HG03039 (cell line): ENCODE measurements around the gene MDGA2.
"Not testable (repeated sequence)": the region's sequence is repeated elsewhere in the genome, so short reads cannot be mapped to it uniquely, and the experiment has no call there.

Experiments used
- ATAC-seq: cut with Tn5 transposase; IDR thresholded peaks from one replicate; pipeline ENCODE4 v1.9.1; 2021; ENCODE audit warnings: mild to moderate bottlenecking, moderate library complexity; ENCODE audit not compliant: unreplicated experiment

Gene MDGA2

DNA sequence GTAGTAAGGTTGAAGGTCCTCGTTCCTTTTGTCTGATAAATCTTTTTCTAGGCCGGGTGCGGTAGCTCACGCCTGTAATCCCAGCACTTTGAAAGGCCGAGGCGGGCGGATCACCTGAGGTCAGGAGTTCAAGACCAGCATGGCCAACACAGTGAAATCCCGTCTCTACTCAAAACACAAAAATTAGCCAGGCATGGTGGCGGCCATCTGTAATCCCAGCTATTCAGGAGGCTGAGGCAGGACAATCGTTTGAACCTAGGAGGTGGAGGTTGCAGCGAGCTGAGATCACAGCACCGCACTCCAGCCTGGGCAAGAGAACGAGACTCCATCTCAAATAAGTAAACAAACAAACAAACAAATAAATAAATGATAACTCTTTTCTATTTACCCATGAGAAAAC, 51.3 kb downstream of the MDGA2 start:
- ATAC-seq, result not testable (repeated sequence)

DNA sequence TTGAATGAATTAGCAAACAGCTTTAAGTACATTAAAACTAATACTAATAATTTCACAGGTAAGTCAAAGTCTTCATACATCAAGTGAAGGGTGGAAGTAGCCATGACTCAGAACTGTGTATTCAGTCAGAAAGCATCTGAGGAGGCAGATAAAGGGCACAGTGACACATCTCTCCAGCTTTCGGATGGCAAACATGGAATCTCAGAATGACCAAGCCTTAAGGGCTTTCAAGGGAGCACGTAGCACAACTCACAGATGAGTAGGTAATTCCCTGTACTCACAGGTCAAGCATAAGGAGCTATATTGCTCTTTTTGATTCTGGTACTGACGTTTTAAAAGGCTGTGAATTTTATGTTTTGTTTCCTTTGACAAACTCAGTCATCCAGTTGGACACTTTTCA, 56.0 kb downstream of the MDGA2 start:
- no peak for ATAC-seq

DNA sequence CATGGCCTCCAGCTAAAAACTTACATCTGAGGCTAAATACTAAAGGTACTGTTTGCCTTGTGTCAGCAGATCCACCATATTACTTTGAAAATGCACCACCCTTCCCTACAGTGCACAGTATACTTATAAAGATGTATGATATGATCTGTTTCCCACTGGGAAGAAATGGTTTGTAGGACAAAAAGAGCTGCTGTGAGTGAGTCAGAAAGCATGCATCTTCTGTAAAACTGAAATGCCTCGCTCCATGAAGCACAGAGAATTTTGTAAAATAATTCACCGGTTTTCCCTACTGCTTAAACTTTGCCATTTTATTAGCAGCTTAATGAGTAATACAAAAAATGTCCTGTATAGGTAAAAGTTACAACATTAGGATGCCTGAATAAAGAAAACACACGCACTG, 68.8 kb downstream of the MDGA2 start:
- ATAC-seq, result no peak

DNA sequence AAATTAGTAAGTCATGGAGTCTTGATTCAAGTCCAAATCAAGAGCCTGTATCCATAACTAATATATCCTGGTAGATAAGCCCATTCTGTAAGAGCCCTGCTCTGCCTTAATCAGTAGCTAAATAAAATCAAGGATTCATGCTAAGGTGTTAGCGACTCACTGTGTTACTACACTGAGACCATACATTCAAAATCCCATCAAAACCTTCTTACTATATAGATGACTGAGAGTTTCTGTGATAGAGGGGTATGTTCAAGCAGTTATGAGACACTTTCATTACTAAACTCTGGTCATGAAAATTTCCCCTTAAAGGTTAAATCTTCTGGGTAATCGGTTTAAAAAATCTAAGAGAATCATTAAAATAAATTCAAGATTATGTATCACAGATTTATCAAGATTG, 78.5 kb downstream of the MDGA2 start:
- peak; percentile 24 for ATAC-seq

DNA sequence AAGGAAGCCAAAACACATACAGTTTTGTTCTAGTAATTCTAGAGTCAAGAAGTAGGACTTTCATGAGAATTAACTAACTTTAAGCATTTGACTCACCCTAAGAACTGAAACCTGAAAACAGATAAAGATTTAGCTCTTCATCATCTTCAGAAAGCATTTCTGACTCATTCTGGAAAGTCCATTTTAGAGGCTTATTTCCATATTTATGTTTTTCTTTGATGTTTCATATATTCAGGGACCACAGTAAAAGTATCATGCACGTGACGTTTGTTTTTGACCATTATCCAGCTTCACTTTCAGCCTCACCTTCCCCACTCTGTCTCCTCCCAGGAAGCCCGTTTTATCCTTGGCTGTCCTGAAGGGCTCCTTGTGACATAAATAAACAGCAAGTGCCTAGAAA, 79.2 kb downstream of the MDGA2 start:
- ATAC-seq, result peak; percentile 81

DNA sequence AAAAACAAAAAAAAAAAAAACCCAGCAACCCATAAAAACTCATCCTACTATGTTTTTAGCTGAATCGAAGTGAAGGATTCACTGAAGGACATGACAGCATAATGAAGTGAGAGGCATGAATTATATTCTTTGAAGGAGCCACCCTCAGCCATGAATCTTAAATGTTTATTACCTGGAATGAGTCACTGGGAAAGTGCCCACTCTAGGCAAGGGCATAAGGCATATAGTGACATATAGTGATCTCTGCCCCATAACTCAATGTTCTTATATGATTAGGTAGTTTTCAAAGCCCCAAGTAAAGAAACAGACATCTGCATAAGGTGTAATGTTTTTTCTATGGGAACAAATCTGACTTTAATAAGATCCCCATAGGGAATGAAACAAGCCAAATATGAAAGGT, 79.9 kb downstream of the MDGA2 start:
- no peak for ATAC-seq

DNA sequence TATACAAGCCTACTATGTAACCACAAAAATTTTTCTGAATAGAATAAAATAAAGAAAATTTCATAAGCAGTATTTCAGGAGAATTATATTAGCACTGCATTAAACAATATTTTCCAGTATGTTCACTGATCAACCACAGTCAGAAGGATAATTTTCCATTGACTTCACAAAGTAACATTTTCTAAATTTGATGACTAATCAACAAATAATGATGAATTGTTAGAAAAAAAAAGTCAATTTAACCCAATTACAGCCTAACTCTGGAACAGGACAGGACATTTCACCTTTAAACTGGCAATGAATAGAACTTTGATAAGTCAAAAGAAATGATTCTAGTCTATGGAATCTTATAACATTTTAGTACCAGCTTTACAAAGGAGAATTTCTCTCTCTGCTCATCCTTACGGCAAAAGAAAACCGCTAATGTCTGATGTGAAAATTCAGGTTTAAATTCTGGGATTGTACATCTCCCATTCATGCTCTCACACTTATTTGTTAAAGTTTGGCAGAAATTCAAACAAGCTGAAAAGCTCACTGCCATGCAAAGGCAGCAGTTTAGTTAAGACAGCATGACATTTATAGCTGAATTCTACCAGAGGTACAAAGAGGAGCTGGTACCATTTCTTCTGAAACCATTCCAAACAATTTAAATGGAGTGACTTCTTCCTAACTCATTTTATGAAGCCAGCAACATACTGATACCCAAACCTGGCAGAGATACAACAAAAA, 84.5 kb downstream of the MDGA2 start:
- ATAC-seq, result no peak

DNA sequence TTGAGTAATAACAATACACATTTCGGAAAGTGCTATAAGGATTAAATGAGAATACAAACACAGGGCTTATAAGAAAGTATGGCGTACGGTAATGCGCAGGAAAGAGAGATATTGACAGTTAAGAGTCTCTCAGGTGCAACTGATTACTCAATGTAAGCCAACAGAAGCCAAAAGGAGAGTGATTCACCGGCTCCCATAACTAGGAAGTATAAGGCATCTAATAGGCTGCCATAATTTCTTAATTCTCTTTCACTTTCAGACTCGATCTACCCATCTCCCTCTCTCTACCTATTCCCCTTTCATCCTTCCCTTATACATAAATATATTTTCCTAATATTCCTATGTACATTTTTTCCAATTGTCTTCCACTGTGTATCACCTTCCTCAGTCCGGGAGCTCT, 90.0 kb downstream of the MDGA2 start:
- ATAC-seq, result no peak

DNA sequence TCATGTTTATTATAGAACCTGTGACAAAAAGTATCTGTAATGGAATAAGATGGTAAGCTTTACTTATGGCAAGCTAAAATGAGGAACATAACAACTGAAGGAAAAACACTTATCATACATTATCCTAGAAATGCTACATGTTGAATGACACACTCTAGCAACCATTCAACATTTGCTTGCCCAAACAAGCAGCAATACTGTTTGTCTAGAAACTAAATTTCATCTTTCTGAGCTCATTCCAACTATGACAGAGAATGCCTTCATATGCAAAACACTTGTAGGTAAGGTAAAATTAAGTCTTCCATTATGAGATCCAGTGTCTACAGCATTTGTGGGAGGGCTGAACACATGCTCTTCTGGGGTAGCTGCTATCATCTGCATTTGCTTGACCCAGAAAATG, 108.1 kb downstream of the MDGA2 start:
- no peak for ATAC-seq

DNA sequence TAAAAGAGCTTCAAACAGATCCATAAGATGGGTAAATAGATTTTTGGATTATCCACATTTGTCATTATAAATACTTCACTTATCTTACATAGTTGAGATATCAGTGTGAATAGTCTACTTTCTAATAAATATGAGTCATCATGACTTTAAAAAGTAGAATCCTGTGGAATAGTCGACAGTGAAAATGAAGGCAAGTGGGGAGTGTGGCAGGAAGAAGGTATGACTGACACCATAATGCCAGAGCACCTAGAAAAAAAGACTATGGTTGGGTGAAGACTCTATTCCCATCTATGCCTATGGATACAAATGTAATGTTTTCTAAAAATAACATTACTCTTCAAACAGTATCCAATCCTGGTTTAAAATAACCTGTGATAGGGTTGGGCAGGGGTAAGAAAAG, 117.5 kb downstream of the MDGA2 start:
- ATAC-seq, result no peak

DNA sequence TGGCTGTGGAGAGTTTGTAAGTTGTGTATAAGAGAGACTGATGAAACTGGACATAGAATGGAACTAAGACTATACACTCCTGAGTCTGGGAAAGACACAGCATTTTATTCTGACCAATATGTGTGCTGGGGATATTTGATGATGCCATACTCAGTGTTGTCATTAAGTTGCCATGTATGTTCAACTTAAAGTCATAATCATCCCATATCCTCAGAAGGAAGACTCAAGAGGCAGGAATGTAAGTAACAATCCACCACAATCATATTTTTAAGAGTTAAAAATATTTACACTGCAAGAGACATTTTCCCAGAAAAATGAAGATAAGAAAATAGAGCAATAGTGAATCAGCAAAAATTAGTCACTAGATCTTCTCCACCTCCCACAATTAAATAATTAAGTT, 120.1 kb downstream of the MDGA2 start:
- ATAC-seq, result no peak

DNA sequence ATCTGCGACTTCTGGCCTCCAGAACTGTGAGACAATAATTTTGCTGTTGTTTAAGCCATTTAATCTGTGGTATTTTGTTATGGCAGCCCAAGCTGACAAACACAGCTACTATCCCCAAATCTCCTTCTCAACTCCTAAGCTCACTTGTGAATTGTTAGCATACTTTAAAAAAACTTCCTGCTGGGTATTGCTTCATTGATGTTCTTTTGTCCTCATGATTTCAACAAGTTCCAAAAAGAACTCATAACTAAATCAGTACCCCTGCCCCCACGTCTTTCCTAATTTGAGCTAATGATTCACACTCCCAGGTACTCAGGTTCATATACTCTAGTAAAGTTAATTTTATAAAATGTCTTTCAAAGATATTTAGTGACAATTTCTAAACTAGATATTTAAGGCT, 125.5 kb downstream of the MDGA2 start:
- ATAC-seq, result no peak

DNA sequence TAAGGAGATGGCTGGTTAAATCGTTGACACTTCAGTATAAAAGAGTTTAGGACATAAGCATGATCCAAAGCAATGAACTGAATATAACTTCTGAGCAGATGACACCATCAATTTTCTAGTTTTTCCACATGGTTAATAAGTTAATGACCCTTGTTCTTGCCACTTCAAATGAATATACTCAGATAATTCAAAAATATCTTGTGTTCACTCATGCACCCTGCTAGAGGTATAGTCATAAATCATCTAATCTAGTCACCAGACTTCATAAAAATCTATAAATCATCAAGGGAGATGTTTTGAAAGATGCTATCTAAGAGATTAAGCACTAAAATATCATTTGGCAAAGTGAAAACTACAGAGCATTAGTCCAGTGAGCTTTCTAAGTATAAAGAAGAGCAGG, 131.9 kb downstream of the MDGA2 start:
- ATAC-seq, result no peak

DNA sequence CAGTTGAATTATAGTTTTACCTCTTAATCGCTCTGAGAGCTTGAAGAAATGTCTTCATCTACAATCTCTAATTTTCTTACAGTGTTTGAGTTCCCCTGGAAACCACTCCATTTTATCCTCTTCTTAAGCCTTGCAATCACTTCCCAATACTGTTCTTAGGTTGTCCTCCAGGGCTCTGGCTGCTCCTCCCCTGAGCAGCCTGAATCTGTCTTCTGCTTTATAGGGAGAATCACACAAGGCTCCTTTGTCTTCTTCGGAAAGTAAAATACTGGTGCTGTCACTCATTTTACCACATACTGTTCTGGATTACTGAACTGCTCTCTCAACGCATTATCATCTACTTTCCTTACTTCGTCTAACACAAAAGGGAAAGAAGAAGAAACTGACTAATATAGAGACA, 133.7 kb downstream of the MDGA2 start:
- no peak for ATAC-seq

DNA sequence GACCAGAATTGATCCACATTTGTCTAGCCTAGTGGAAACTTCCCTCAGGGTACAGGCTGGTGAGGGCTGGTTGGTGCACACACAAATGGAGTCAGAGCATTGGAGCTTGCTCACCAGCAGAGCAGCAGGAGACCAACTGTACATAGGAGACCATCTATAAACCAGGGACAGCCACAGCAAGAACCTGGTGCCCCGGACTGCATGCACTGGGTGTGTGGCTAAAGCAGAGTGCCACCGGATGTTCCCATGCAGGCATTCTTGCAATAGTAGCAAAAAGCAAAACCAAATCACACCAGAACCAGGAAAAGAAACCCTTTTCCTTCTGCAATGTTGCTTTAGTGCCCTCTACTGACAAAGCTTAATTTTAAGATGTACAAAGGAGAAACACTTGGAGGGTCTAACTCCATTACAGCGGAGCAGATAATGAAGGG, 136.4 kb downstream of the MDGA2 start:
- ATAC-seq, result no peak

DNA sequence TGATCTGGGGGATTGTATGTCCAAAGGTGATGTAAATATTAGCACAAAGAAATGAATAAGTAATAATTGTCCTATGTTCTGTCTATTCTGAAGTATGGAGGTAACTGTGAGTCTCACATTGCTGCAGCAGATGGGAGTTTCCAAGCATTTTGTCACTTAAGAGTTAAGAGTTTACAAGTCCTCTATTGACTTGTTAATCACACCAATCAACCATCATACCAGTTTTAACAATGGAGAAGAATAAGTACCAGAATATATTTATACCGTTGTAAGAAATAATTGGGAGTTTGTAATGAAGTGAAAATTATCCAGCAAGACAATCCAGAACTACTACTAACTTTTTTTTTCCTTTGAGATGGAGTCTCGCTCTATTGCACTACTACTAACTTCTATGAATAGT, 139.1 kb downstream of the MDGA2 start:
- no peak for ATAC-seq

DNA sequence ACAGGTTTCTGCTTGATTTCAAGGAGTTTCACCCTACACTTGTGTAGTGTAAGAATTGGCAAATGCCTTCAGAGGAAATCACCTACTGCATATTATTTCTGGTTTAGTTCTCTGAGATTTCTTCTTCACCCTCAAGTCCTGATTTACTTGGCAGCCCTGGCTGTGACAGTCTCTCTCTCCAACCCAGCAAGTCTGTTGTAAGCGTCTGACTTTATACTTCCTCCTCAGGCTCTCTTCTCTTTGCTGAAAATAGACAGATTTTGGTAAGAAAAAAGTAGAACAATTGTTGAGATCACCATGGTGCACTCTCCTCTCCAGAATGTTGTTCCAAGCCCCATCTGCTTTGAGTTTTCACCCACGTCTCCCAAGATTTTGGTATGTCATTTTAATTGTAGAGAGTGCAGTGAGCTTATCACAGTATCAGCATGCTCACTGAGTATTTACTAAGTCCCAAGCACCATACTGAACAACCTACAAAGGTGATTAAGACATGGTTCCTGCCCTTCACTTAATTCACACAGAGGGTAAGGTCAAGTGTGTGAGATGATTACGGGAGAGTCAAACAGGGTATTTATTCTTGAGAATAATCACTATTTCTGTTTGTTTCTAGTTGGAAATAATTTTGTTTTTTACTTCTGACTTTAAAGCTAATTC, 148.7 kb downstream of the MDGA2 start:
- ATAC-seq, result no peak

DNA sequence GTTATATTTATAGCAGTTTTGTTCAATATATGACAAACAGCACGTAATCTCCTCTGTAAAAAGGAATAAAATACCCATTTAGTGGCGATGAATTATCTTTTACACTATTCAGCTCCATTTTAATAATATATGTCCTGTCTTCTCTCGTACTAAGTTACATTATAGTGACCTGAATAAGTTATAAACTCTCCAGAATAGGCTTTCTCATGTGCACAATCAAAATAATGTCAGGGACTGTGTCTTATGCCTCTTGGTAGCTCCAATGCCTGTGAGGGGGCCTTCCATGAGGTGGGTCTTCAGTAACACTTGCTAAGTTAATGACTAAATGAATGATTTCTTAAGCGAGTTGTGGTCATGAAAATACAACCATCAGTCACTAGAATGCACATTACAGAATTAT, 150.9 kb downstream of the MDGA2 start:
- ATAC-seq, result no peak

DNA sequence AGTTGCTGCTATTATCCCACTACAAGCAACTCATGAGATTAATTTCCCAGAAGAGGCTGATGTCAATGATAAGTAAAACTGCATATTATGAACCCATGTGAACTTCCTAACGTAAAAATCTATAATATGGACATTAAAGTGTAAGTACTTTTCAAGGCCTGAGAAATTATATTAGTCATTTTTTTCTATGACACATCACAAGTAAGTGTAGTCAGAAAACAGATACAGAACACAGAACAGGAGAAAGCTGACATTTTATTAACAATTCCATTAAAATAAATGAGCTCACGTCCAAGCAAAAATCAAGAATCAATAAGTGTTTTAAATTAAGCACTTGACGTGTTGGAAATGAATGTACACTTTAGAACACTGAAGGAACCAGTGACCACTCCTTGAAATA, 155.0 kb downstream of the MDGA2 start:
- no peak for ATAC-seq

DNA sequence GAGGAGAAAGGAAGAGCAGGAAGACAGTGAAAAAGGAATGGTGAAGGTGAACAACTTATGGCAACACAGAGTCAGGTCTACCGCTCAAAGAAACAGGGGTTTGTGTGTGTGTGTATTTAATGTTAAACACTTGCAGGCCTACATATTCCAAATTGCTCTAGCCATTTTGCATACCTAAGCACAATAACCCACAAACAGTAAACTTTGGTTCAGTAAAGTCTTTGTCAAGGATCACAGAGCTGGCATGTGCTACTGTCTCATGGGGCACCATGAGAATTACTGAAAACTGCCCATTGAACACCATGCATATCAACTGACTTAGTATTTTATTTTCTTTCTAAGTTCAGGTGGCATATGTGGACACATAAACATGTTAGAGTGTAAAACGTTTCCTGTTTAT, 163.6 kb downstream of the MDGA2 start:
- no peak for ATAC-seq

DNA sequence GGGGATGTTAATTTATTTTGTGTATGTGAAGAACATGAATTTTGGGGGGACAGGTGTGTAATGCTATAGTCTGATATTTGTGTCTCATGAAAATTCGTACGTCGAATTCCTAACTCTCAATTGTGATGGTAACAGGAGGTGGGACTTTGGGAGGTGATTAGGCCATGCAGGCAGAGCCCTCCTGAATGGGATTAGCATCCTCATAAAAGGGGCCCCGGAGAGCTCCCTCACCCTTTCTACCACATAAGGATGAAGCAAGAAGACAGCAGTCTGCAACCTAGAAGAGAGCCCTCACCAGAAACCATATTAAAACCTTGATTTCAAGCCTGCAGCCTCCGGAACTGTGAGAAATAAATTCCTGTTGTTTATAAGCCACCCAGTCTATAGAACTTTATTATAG, 165.4 kb downstream of the MDGA2 start:
- ATAC-seq, result no peak

DNA sequence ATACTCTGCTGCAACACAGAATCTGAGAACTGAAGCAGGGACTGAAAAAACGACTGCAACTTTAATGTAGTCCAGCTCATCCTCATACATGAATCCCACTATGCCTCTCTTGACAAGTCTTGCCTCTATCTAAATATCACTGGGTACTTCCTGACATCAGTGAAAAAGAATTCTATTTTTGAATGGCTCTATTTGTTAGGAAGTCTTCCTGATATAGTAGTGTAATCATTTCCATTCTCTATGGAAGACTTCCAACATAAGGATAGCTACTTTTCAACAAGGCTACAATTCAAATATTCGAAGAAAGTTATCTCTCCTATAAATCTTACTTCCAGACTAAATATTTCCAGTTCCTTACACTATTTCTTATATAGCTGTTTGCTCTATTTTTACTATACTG, 167.5 kb downstream of the MDGA2 start:
- ATAC-seq, result no peak

DNA sequence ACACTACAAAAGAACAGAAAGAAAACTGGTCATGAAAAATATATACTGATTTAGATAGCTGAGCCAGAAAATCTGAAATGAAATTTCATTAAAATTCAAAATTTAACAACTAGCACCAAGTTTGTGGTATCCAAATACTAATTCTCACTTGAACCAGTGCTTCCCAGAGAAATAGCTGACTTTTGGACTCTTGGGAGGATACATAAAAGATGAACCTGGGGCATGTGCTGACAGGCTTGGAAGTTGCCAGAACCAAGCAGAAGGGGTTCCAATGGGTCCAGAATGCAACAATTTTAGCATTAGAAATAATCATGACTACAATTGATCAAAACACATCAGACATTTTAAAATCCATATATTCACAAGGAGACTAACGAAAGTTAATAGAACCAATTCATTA, 175.0 kb downstream of the MDGA2 start:
- no peak for ATAC-seq
